ENCODE results near the gene SDR39U1.

GRCh38 chr14:24426150-24426911, 16.2 kb downstream of the SDR39U1 start:
- TF ChIP-seq ELF1 (IDR thresholded peaks at IDR 0.05; ENCODE audit: borderline replicate concordance, low read depth) (no peak), CTCF (IDR thresholded peaks at IDR 0.05 in 2 of 3, conservative IDR thresholded peaks at IDR 0.05 in 1 of 3; ENCODE audit: borderline replicate concordance in 1 of 3, insufficient read depth in 1 of 3, low read depth in 2 of 3, low read length in 2 of 3) (no peak), POLR2AphosphoS5 (IDR thresholded peaks at IDR 0.05; ENCODE audit: low read depth, low read length) (no peak), CEBPB (IDR thresholded peaks at IDR 0.05; ENCODE audit: low read depth) (no peak), ZFX (IDR thresholded peaks at IDR 0.05) (no peak), EZH2 (IDR thresholded peaks at IDR 0.05) (no peak), SP1 (IDR thresholded peaks at IDR 0.05; ENCODE audit: low read depth) (no peak), SIN3A (IDR thresholded peaks at IDR 0.05; ENCODE audit: low read depth) (no peak)
